Gastroesophageal sphincter (tissue), 4 donors: ENCODE results near the gene MACROH2A1. TPM values are rescaled to one million over a fixed set of nuclear protein-coding genes. Genes with fewer than 3 reads are reported as not detected.

Source experiments
- ATAC-seq: fragments of 150-250 bp; one replicate; pipeline ENCODE4 v1.9.1; 2016; ENCODE audit warnings: mild to moderate bottlenecking, moderate library complexity
- H3K27ac ChIP-seq, 4 donors: fragments of 200-600 bp; sonication (generic) in 3 of 4; 1 replicate in 3 of 4; 2 replicates in 1 of 4; pipeline ENCODE4 v1.5.1; 2016 to 2019
- H3K27me3 ChIP-seq: fragments of 200-600 bp; sonication (generic); one replicate; pipeline ENCODE4 v1.5.1; 2019
- H3K36me3 ChIP-seq, 2 donors: fragments of 200-600 bp; sonication (generic); one replicate each; pipeline ENCODE4 v1.5.1; 2019; ENCODE audit warnings: control low read depth in 1 of 2
- H3K4me1 ChIP-seq, 3 donors: fragments of 200-600 bp; sonication (generic); 1 replicate in 2 of 3; 2 replicates in 1 of 3; pipeline ENCODE4 v1.5.1; 2016 to 2019; ENCODE audit warnings: control low read depth in 2 of 3
- H3K4me3 ChIP-seq, 2 donors: fragments of 200-600 bp; sonication (generic); one replicate each; pipeline ENCODE4 v1.5.1; 2019; ENCODE audit warnings: mild to moderate bottlenecking in 1 of 2, moderate library complexity in 1 of 2
- H3K9me3 ChIP-seq, 3 donors: fragments of 200-600 bp; sonication (generic); one replicate each; pipeline ENCODE4 v1.5.1; 2017 to 2019; ENCODE audit warnings: control low read depth in 2 of 3
- EP300 ChIP-seq: sonication (generic); formaldehyde crosslinking; IDR thresholded peaks from one replicate; pipeline ENCODE4 v1.6.1; 2017; ENCODE audit warnings: antibody characterized with exemption, mild to moderate bottlenecking
- POLR2A ChIP-seq, 2 donors: fragments of 450-650 bp; IDR thresholded peaks; one replicate each; pipeline ENCODE4 v1.6.1; 2017; ENCODE audit warnings: antibody characterized with exemption in 2 of 2, mild to moderate bottlenecking in 2 of 2, moderate library complexity in 1 of 2
- POLR2AphosphoS5 ChIP-seq: sonication (generic); formaldehyde crosslinking; IDR thresholded peaks from one replicate; pipeline ENCODE4 v1.6.1; 2017; ENCODE audit warnings: antibody characterized with exemption
- WGBS, 2 donors: methylation state at CpG; one replicate each; pipeline ENCODE4 v1.1.5; 2018; ENCODE audit warnings: low coverage in 1 of 2; 5-methylcytosine and 5-hydroxymethylcytosine counted together
- total RNA-seq, 4 donors: library from RNA; depleted of rRNA; stranded (reverse); fragments of >200 nt; gene quantifications; one replicate each; pipeline ENCODE4 v1.1.0, GENCODE V29; 2016
- TF ChIP-seq, protein P1 (sequence below), 4 experiments: fragments of 200-600 bp in 2 of 4; fragments of 450-650 bp in 2 of 4; sonication (generic) in 1 of 4; IDR thresholded peaks; one replicate each; pipeline ENCODE4 v1.5.1; 2017 to 2019; ENCODE audit warnings: antibody characterized with exemption in 4 of 4, mild to moderate bottlenecking in 2 of 4, moderate library complexity in 2 of 4

The MACROH2A1 gene
- total RNA-seq, 4 donors from 2014 or later = 163 to 180 (median 177) TPM

DNA sequence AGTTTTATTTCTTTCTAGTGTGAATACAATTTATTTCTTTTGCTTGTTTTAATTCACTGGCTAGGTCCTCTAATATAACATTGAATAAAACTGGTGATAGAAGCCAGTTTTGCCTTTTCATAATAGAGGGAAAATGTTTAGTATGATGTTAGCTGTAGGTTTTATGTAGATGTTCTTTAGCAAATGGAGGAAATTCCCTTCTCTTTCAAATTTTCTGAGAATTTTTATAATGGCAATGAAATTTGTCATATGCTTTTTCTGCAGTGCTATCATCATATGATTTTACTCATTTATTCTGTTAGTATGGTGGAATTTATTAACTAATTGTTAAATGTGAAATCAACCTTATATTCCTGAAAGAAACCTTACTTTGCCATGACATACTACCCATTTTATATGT lies 18.1 kb upstream of the MACROH2A1 start:
- Histone ChIP-seq H3K4me3 (no peak overlapping the region), H3K4me1 (no peaks in the 10 kb centered on the region), H3K36me3 (no peaks in the 10 kb centered on the region), H3K9me3 (peaks cover 0 to 7% (median 0%) of the 10 kb centered on the region in 3 donors), H3K27ac (no peak overlapping the region), H3K27me3 (no peaks in the 10 kb centered on the region)
- no peak for TF ChIP-seq POLR2AphosphoS5
- TF ChIP-seq, protein P1, sequence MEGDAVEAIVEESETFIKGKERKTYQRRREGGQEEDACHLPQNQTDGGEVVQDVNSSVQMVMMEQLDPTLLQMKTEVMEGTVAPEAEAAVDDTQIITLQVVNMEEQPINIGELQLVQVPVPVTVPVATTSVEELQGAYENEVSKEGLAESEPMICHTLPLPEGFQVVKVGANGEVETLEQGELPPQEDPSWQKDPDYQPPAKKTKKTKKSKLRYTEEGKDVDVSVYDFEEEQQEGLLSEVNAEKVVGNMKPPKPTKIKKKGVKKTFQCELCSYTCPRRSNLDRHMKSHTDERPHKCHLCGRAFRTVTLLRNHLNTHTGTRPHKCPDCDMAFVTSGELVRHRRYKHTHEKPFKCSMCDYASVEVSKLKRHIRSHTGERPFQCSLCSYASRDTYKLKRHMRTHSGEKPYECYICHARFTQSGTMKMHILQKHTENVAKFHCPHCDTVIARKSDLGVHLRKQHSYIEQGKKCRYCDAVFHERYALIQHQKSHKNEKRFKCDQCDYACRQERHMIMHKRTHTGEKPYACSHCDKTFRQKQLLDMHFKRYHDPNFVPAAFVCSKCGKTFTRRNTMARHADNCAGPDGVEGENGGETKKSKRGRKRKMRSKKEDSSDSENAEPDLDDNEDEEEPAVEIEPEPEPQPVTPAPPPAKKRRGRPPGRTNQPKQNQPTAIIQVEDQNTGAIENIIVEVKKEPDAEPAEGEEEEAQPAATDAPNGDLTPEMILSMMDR (IDR thresholded peaks at IDR 0.05) = no peak
- TF ChIP-seq POLR2A (IDR thresholded peaks at IDR 0.05) = no peak
- TF ChIP-seq EP300 = no peak
- ATAC-seq = no peak

DNA sequence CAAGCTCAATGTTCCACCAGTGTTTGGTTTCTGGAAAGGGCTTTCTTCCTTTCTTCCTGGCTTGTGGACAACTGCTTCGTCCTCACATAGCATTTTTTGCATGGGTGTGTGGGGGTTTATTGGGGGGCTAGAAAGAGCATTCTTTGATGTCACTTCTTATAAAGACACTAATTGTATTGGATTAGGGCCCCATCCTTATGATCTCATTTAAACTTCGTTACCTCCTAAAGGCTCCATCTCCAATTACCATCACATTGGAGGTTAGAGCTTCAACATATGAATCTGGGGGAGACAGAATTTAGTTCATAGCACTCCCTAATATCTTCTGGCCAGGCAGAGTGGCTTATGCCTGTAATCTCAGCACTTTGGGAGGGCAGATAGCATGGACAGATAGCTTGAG lies 6.1 kb upstream of the MACROH2A1 start:
- no peaks in the 10 kb centered on the region for H3K36me3 ChIP-seq
- no peaks in the 10 kb centered on the region for H3K9me3 ChIP-seq
- WGBS, 2 donors = 78 to 92% methylated on average over 2 of the region's 2 CpGs
- TF ChIP-seq POLR2A (IDR thresholded peaks at IDR 0.05) = no peak
- TF ChIP-seq, protein P1 (IDR thresholded peaks at IDR 0.05) = no peak
- H3K4me3 ChIP-seq = no peak overlapping the region
- H3K27me3 ChIP-seq = no peaks in the 10 kb centered on the region
- no peak overlapping the region for H3K27ac ChIP-seq
- no peak for ATAC-seq
- peaks cover 0 to 3% (median 0%) of the 10 kb centered on the region in 3 donors for H3K4me1 ChIP-seq

DNA sequence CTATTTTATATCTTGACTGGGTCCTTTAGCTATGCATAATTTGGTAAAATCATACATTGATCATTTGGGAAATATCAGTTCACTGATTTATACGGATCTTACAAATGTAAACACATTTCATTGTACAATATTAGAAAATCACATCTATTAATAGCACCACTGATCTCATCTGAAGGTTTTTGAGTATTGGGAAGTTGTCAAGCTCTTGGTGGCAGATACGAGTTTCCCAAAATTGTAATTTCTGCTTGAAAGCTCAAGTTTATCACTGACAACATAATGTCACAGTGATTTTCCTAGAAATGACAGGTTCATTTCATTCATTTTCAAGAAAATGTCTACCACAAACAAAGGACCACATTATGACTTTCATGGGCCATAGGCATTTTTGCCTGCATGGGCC lies 3.0 kb upstream of the MACROH2A1 start:
- TF ChIP-seq POLR2AphosphoS5 = no peak
- TF ChIP-seq, protein P1 (IDR thresholded peaks at IDR 0.05) = no peak
- TF ChIP-seq POLR2A (IDR thresholded peaks at IDR 0.05) = no peak
- TF ChIP-seq EP300 = no peak

DNA sequence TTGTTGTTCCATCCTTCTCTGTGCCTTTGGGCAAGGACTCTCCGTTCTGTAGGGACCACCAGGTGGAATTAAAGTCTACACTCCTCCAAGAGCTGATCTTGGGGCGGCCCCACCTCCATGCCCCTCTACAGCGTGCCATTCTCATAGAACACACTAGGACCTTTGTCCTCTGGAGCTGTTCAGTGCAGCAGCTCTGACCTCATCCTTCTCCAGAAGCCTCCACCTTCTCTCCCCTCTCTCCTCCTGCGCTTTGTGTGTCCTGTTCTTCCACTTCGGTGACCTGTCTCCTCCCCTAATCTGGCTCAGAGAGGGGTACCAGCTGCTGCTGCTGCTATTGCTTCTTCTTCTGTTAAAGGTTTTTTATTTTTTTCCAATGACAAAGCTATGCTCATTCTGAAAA lies 1.8 kb upstream of the MACROH2A1 start:
- Histone ChIP-seq H3K4me1 (peaks cover 0 to 37% (median 8%) of the 10 kb centered on the region in 3 donors), H3K4me3 (no peak overlapping the region), H3K36me3 (no peaks in the 10 kb centered on the region), H3K27me3 (no peaks in the 10 kb centered on the region), H3K27ac (no peak overlapping the region), H3K9me3 (no peaks in the 10 kb centered on the region)
- 57 to 69% methylated on average over 5 of the region's 5 CpGs for WGBS, 2 donors
- ATAC-seq = no peak
- no peak for TF ChIP-seq EP300
- no peak for TF ChIP-seq POLR2A (IDR thresholded peaks at IDR 0.05)
- TF ChIP-seq, protein P1 (IDR thresholded peaks at IDR 0.05) = no peak
- TF ChIP-seq POLR2AphosphoS5 = no peak

More for the DNA sequence above, 3.0 kb upstream of the MACROH2A1 start:
- Histone ChIP-seq H3K9me3 (no peaks in the 10 kb centered on the region), H3K4me3 (no peak overlapping the region), H3K4me1 (peaks cover 0 to 25% (median 8%) of the 10 kb centered on the region in 3 donors), H3K36me3 (no peaks in the 10 kb centered on the region), H3K27me3 (no peaks in the 10 kb centered on the region), H3K27ac (no peak overlapping the region)
- no peak for ATAC-seq
- 66 to 88% methylated on average over 2 of the region's 2 CpGs for WGBS, 2 donors

DNA sequence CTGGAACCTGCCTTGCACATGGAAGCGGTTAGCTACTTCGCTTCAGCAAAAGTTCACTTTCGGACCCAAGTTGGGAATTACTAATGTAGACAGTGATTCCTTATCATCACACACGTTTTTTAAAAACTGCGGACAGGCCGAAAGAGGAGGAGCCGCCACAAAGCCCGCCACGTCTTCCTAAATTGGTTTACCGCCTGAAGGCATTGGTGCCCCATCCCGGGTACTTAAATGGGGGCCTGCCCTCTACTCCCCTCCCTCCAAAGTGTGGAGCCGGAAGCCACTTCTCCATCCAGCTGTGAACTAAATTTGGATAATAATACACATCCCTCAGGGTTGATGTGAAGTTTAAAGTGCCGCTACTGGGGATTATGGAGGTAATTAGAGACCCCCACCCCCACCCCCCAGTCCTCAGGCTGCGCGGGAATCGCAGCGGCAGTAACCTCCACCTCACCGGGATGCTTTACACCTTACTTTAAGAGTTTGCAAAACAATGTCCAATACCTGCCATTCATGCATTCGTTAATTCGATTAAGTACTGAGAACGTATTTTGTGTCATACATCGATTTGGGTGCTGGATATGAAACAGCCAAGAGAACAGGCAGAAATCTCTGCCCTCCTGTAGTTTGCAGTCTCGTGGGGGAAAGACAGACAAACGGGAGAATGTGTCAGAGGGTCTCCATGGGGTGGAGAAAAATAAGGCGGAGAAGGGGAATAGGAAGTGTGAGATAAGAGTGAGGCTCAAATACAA lies 937 bp upstream of the MACROH2A1 start:
- TF ChIP-seq POLR2AphosphoS5 (no peak), EP300 (no peak), POLR2A (IDR thresholded peaks at IDR 0.05) (no peak)
- TF ChIP-seq, protein P1 (IDR thresholded peaks at IDR 0.05) = no peak
- ATAC-seq = no peak
- Histone ChIP-seq H3K4me3 (peak overlapping the region; percentile 72 to 96), H3K27ac (peak overlapping the region; percentile 77 to 92 (median 88)), H3K27me3 (no peaks in the 10 kb centered on the region), H3K4me1 (peaks cover 0 to 46% (median 14%) of the 10 kb centered on the region in 3 donors), H3K9me3 (no peaks in the 10 kb centered on the region), H3K36me3 (no peaks in the 10 kb centered on the region)
- WGBS, 2 donors = 26 to 34% methylated on average over 12 to 14 of the region's 25 CpGs
